Loucy (cell line): Measurements from ENCODE around the gene BRWD1.
"Not testable (repeated sequence)": the region's sequence is repeated elsewhere in the genome, so short reads cannot be mapped to it uniquely, and the experiment has no call there.

Experiments
- H2AFZ ChIP-seq: fragments of 200-600 bp; sonication (generic); 2 replicates; pipeline ENCODE4 v1.6.0; 2016; ENCODE audit warnings: antibody characterized with exemption, mild to moderate bottlenecking, low read length, moderate library complexity
- H3F3A ChIP-seq: fragments of 200-600 bp; 2 replicates; pipeline ENCODE4 v1.6.0; 2016; ENCODE audit warnings: antibody characterized with exemption, low read depth, mild to moderate bottlenecking
- H3K27me3 ChIP-seq: fragments of 200-600 bp; sonication (generic); 2 replicates; pipeline ENCODE4 v1.6.1; 2014; ENCODE audit warnings: low read length, mild to moderate bottlenecking; ENCODE audit not compliant: insufficient read depth, poor library complexity, severe bottlenecking
- H3K36me3 ChIP-seq: fragments of 200-600 bp; sonication (generic); 2 replicates; pipeline ENCODE4 v1.6.1; 2016; ENCODE audit warnings: low read length; ENCODE audit not compliant: insufficient read depth
- H3K4me1 ChIP-seq: fragments of 200-600 bp; sonication (generic); 2 replicates; pipeline ENCODE4 v1.5.1; 2014; ENCODE audit warnings: low read length, mild to moderate bottlenecking; ENCODE audit not compliant: insufficient read depth, poor library complexity, severe bottlenecking
- H3K4me2 ChIP-seq: fragments of 200-600 bp; sonication (generic); 2 replicates; pipeline ENCODE4 v1.6.0; 2014; ENCODE audit warnings: antibody characterized with exemption, low read length, low read depth, mild to moderate bottlenecking; ENCODE audit not compliant: poor library complexity, severe bottlenecking
- H3K4me3 ChIP-seq: fragments of 200-600 bp; sonication (generic); 2 replicates; pipeline ENCODE4 v1.5.1; 2014; ENCODE audit warnings: low read length, mild to moderate bottlenecking, mixed read lengths; ENCODE audit not compliant: poor library complexity, severe bottlenecking
- H3K79me2 ChIP-seq: fragments of 200-600 bp; sonication (generic); 2 replicates; pipeline ENCODE4 v1.6.1; 2014; ENCODE audit warnings: low read length; ENCODE audit not compliant: insufficient read depth
- H3K9ac ChIP-seq: fragments of 200-600 bp; sonication (generic); 2 replicates; pipeline ENCODE4 v1.6.0; 2014; ENCODE audit warnings: mild to moderate bottlenecking, low read depth, low read length, moderate library complexity; ENCODE audit not compliant: poor library complexity, severe bottlenecking
- H3K9me2 ChIP-seq: fragments of 200-600 bp; sonication (generic); replicated peaks from 2 replicates; pipeline ENCODE4 v1.6.1; 2016; ENCODE audit warnings: low read depth, low read length, mixed read lengths
- H3K9me3 ChIP-seq: fragments of 200-600 bp; sonication (generic); 2 replicates; pipeline ENCODE4 v1.6.1; 2014; ENCODE audit warnings: mild to moderate bottlenecking, antibody characterized with exemption, low read length, low read depth; ENCODE audit not compliant: insufficient read depth
- H4K20me1 ChIP-seq: fragments of 200-600 bp; sonication (generic); 2 replicates; pipeline ENCODE4 v1.6.0; 2014; ENCODE audit warnings: antibody characterized with exemption, low read length, mild to moderate bottlenecking; ENCODE audit not compliant: insufficient read depth, poor library complexity, severe bottlenecking
- EZH2phosphoT487 ChIP-seq: fragments of 200-600 bp; IDR thresholded peaks from 2 replicates; pipeline ENCODE4 v1.6.1; 2018; ENCODE audit warnings: antibody characterized with exemption, mild to moderate bottlenecking, moderate library complexity, borderline replicate concordance
- TF ChIP-seq, protein P1 (sequence below): fragments of 200-600 bp; sonication (generic); conservative IDR thresholded peaks from 2 replicates; pipeline ENCODE4 v1.5.1; 2014; ENCODE audit warnings: mild to moderate bottlenecking, antibody characterized with exemption, low read length

BRWD1 gene

DNA sequence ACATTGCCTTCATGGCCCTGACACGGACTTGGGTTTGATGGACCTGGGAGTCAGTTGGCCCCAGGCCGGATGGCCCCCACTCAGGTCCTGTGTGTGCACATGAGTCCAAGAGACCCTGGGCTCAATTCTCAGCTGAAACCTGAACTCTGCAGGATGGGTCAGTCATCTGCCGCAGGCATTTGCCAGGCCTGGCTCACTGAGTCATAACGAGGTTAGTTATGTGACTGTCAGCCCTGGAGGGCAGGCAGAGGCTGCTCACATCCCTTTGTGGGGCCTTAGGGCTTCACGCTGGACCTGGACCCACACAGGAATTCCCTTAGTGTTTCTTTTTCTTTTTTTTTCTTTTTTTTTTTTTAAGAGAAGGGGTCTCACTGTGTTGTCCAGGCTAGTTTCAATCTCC lies 176.7 kb downstream of the BRWD1 start:
- Histone ChIP-seq H3K9me2 (no peaks in the 10 kb centered on the region), H3K9me3 (no peaks in the 10 kb centered on the region), H3K4me3 (no peak overlapping the region), H3K36me3 (no peaks in the 10 kb centered on the region), H3K4me1 (no peaks in the 10 kb centered on the region), H3K27me3 (no peaks in the 10 kb centered on the region), H2AFZ (no peak overlapping the region), H4K20me1 (no peaks in the 10 kb centered on the region), H3F3A (no peaks in the 10 kb centered on the region), H3K9ac (no peak overlapping the region), H3K79me2 (no peaks in the 10 kb centered on the region), H3K4me2 (no peak overlapping the region)
- TF ChIP-seq, protein P1, sequence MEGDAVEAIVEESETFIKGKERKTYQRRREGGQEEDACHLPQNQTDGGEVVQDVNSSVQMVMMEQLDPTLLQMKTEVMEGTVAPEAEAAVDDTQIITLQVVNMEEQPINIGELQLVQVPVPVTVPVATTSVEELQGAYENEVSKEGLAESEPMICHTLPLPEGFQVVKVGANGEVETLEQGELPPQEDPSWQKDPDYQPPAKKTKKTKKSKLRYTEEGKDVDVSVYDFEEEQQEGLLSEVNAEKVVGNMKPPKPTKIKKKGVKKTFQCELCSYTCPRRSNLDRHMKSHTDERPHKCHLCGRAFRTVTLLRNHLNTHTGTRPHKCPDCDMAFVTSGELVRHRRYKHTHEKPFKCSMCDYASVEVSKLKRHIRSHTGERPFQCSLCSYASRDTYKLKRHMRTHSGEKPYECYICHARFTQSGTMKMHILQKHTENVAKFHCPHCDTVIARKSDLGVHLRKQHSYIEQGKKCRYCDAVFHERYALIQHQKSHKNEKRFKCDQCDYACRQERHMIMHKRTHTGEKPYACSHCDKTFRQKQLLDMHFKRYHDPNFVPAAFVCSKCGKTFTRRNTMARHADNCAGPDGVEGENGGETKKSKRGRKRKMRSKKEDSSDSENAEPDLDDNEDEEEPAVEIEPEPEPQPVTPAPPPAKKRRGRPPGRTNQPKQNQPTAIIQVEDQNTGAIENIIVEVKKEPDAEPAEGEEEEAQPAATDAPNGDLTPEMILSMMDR: no peak
- TF ChIP-seq EZH2phosphoT487: no peak

- H3K9me2 ChIP-seq, H3K36me3 ChIP-seq, H3K27me3 ChIP-seq, H3F3A ChIP-seq, H3K4me2 ChIP-seq, H3K9ac ChIP-seq, H3K4me1 ChIP-seq, H3K9me3 ChIP-seq, H3K4me3 ChIP-seq, H3K79me2 ChIP-seq, H4K20me1 ChIP-seq, H2AFZ ChIP-seq: not testable (repeated sequence)
- TF ChIP-seq, protein P1: peak; percentile 50
Observed at GRCh38 chr21:39136138-39136537, 177.3 kb downstream of the BRWD1 start.

GRCh38 chr21:39134288-39134810 lies 179.1 kb downstream of the BRWD1 start:
- no peaks in the 10 kb centered on the region for H3K4me1 ChIP-seq
- no peaks in the 10 kb centered on the region; the same call in 1 of the 2 replicates for H3K9me3 ChIP-seq
- H3K9ac ChIP-seq: no peak overlapping the region
- H3K36me3 ChIP-seq: no peaks in the 10 kb centered on the region
- no peaks in the 10 kb centered on the region for H4K20me1 ChIP-seq
- no peaks in the 10 kb centered on the region for H3K79me2 ChIP-seq
- no peak overlapping the region for H3K4me3 ChIP-seq
- H3F3A ChIP-seq: no peaks in the 10 kb centered on the region
- no peaks in the 10 kb centered on the region for H3K9me2 ChIP-seq
- H2AFZ ChIP-seq: no peak overlapping the region
- no peaks in the 10 kb centered on the region for H3K27me3 ChIP-seq
- TF ChIP-seq, protein P1: no peak
- TF ChIP-seq EZH2phosphoT487: no peak
- no peak overlapping the region for H3K4me2 ChIP-seq
